ENCODE data around the gene SLC13A4.

The SLC13A4 gene

GRCh38 chr7:135768467-135768866, 40.5 kb upstream of the SLC13A4 start:
- no peak for DNase-seq (ENCODE audit: low read depth in 1 of 2, low spot score in 1 of 2)
- no peak for TF ChIP-seq GABPA (IDR thresholded peaks at IDR 0.05; ENCODE audit: low read depth)
- TF ChIP-seq, protein P1, sequence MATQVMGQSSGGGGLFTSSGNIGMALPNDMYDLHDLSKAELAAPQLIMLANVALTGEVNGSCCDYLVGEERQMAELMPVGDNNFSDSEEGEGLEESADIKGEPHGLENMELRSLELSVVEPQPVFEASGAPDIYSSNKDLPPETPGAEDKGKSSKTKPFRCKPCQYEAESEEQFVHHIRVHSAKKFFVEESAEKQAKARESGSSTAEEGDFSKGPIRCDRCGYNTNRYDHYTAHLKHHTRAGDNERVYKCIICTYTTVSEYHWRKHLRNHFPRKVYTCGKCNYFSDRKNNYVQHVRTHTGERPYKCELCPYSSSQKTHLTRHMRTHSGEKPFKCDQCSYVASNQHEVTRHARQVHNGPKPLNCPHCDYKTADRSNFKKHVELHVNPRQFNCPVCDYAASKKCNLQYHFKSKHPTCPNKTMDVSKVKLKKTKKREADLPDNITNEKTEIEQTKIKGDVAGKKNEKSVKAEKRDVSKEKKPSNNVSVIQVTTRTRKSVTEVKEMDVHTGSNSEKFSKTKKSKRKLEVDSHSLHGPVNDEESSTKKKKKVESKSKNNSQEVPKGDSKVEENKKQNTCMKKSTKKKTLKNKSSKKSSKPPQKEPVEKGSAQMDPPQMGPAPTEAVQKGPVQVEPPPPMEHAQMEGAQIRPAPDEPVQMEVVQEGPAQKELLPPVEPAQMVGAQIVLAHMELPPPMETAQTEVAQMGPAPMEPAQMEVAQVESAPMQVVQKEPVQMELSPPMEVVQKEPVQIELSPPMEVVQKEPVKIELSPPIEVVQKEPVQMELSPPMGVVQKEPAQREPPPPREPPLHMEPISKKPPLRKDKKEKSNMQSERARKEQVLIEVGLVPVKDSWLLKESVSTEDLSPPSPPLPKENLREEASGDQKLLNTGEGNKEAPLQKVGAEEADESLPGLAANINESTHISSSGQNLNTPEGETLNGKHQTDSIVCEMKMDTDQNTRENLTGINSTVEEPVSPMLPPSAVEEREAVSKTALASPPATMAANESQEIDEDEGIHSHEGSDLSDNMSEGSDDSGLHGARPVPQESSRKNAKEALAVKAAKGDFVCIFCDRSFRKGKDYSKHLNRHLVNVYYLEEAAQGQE (IDR thresholded peaks at IDR 0.05; ENCODE audit: insufficient replicate concordance, low read depth): no peak
- H3K4me3 ChIP-seq (replicated peaks; ENCODE audit: insufficient read depth, low read length): no peak overlapping the region
- no peak overlapping the region for H3K27ac ChIP-seq (replicated peaks)
- no peaks in the 10 kb centered on the region for H3K27me3 ChIP-seq (ENCODE audit: insufficient read depth, poor library complexity, severe bottlenecking)

- H3K27me3 ChIP-seq (ENCODE audit: insufficient read depth, poor library complexity, severe bottlenecking): no peaks in the 10 kb centered on the region
- no peak for DNase-seq (ENCODE audit: low read depth in 1 of 2, low spot score in 1 of 2)
- TF ChIP-seq, protein P1 (IDR thresholded peaks at IDR 0.05; ENCODE audit: insufficient replicate concordance, low read depth): no peak
- TF ChIP-seq GABPA (IDR thresholded peaks at IDR 0.05; ENCODE audit: low read depth) (no peak), POLR2AphosphoS5 (IDR thresholded peaks at IDR 0.05; ENCODE audit: low read depth) (no peak), SPI1 (IDR thresholded peaks at IDR 0.05; ENCODE audit: borderline replicate concordance, low read depth) (no peak), CTCF (IDR thresholded peaks at IDR 0.05; ENCODE audit: insufficient read depth, low read length) (no peak)
- no peak overlapping the region for H3K27ac ChIP-seq (replicated peaks)
- no peak overlapping the region for H3K4me3 ChIP-seq (replicated peaks; ENCODE audit: insufficient read depth, low read length)
Observed at GRCh38 chr7:135768064-135768463, 40.1 kb upstream of the SLC13A4 start.

- DNase-seq (ENCODE audit: low read depth in 1 of 2, low spot score in 1 of 2): no peak
- TF ChIP-seq CTCF (IDR thresholded peaks at IDR 0.05; ENCODE audit: insufficient read depth, low read length) (no peak), SPI1 (IDR thresholded peaks at IDR 0.05; ENCODE audit: borderline replicate concordance, low read depth) (no peak), POLR2AphosphoS5 (IDR thresholded peaks at IDR 0.05; ENCODE audit: low read depth) (no peak), GABPA (IDR thresholded peaks at IDR 0.05; ENCODE audit: low read depth) (no peak)
- TF ChIP-seq, protein P1 (IDR thresholded peaks at IDR 0.05; ENCODE audit: insufficient replicate concordance, low read depth): no peak
- Histone ChIP-seq H3K4me3 (replicated peaks; ENCODE audit: insufficient read depth, low read length) (no peak overlapping the region), H3K27me3 (ENCODE audit: insufficient read depth, poor library complexity, severe bottlenecking) (no peaks in the 10 kb centered on the region), H3K27ac (replicated peaks) (no peak overlapping the region)
Observed at GRCh38 chr7:135763261-135763660, 35.3 kb upstream of the SLC13A4 start.

Data from HL-60 (cell line).